ENCODE data around the gene GPR148. TPM values are rescaled to one million over a fixed set of nuclear protein-coding genes. Genes with fewer than 3 reads are reported as not detected.

GPR148 gene
- total and polyA plus RNA-seq, 4 donors = not detected

DNA sequence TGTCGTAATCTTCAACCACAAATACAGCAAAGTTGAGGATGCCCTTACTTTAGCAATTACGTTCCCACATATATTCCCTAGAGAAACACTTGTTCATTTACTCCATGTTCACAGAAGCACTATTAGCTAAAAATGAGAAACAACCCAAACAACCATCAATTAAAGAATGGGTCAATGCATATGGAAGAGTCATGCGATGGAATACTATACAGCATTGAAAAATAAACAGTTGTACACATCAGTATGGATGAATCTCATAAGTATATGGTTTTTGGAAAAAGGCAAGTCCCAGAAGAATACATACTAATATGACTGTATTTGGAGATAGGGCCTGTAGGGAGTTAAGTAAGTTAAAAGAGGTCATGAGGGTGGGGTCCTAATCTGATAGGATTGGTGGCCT, 6.3 kb downstream of the GPR148 start:
- DNase-seq (no peak), ATAC-seq (ENCODE audit: insufficient read depth, low FRiP score) (no peak)
- Histone ChIP-seq H3K4me1 (ENCODE audit: control insufficient read depth in 5 of 5, insufficient read depth in 5 of 5, low read length in 5 of 5) (no peaks in the 10 kb centered on the region), H3K27me3 (ENCODE audit: control insufficient read depth in 3 of 3, insufficient read depth in 3 of 3, low read length in 2 of 3) (no peaks in the 10 kb centered on the region), H3K9ac (ENCODE audit: insufficient read depth in 1 of 2, low read length in 2 of 2) (no peak overlapping the region), H3K4me3 (no peak overlapping the region), H3K36me3 (ENCODE audit: control insufficient read depth in 4 of 4, insufficient read depth in 4 of 4, low read length in 4 of 4) (no peaks in the 10 kb centered on the region), H3K9me3 (ENCODE audit: control insufficient read depth in 4 of 4, insufficient read depth in 3 of 4, low read length in 3 of 4) (peaks cover 0 to 5% (median under 1%) of the 10 kb centered on the region in 4 donors), H3K27ac (ENCODE audit: low read depth in 1 of 2, low read length in 1 of 2) (no peak overlapping the region)
- no peak for TF ChIP-seq CTCF (IDR thresholded peaks at IDR 0.05; ENCODE audit: control extremely low read depth, extremely low read depth)
- 92 to 98% methylated on average over 3 of the region's 3 CpGs for WGBS, 2 donors

DNA sequence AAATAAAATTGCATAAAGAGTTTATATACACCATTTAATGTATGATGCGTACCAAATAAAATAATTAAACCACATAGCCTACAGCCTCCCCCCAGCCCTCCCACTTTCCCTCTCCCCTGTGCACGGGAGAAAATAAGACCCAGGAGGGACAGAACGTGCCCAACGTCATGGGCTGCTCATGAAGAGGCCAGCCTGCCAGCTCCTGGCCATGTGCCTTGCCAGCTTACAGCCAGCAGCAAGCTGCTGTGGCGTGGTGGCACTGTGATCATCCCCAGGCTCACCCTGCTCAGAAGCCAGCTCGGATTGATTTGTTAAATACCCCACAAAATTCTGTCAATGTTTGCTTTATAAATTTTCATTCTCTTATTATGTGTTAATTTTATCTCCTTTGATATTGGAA, 7.6 kb downstream of the GPR148 start:
- Histone ChIP-seq H3K9me3 (ENCODE audit: control insufficient read depth in 4 of 4, insufficient read depth in 3 of 4, low read length in 3 of 4) (peaks cover 0 to 5% (median under 1%) of the 10 kb centered on the region in 4 donors), H3K4me3 (no peak overlapping the region), H3K36me3 (ENCODE audit: control insufficient read depth in 4 of 4, insufficient read depth in 4 of 4, low read length in 4 of 4) (no peaks in the 10 kb centered on the region), H3K9ac (ENCODE audit: insufficient read depth in 1 of 2, low read length in 2 of 2) (no peak overlapping the region), H3K27me3 (ENCODE audit: control insufficient read depth in 3 of 3, insufficient read depth in 3 of 3, low read length in 2 of 3) (no peaks in the 10 kb centered on the region), H3K27ac (ENCODE audit: low read depth in 1 of 2, low read length in 1 of 2) (no peak overlapping the region), H3K4me1 (ENCODE audit: control insufficient read depth in 5 of 5, insufficient read depth in 5 of 5, low read length in 5 of 5) (no peaks in the 10 kb centered on the region)
- DNase-seq (no peak), ATAC-seq (ENCODE audit: insufficient read depth, low FRiP score) (no peak)
- TF ChIP-seq CTCF (IDR thresholded peaks at IDR 0.05; ENCODE audit: control extremely low read depth, extremely low read depth) = no peak
- 82 to 84% methylated on average over 6 of the region's 6 CpGs for WGBS, 2 donors

DNA sequence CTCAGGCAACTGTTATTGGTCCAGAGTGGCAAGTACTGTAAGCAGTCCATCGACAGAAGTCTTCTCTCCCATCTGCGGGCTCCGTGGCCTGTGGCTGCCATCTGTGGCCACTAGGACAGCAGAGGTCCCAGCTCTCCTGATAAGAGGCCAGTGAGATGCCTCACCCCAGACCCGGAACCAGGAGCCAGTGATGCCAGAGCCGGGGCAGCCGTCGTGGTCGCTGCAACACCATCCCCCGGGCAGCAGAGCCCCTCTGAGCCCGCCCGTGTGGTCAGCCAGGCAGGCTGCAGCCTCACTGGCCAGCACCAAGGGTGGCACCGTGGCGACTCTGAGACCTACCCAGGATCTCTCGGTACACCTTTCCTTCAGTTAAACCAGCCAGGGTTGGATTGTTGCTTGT, 8.7 kb downstream of the GPR148 start:
- Histone ChIP-seq H3K27ac (ENCODE audit: low read depth in 1 of 2, low read length in 1 of 2) (no peak overlapping the region), H3K36me3 (ENCODE audit: control insufficient read depth in 4 of 4, insufficient read depth in 4 of 4, low read length in 4 of 4) (no peaks in the 10 kb centered on the region), H3K9me3 (ENCODE audit: control insufficient read depth in 4 of 4, insufficient read depth in 3 of 4, low read length in 3 of 4) (peaks cover 0 to 5% (median under 1%) of the 10 kb centered on the region in 4 donors), H3K27me3 (ENCODE audit: control insufficient read depth in 3 of 3, insufficient read depth in 3 of 3, low read length in 2 of 3) (no peaks in the 10 kb centered on the region), H3K4me3 (no peak overlapping the region), H3K4me1 (ENCODE audit: control insufficient read depth in 5 of 5, insufficient read depth in 5 of 5, low read length in 5 of 5) (no peaks in the 10 kb centered on the region), H3K9ac (ENCODE audit: insufficient read depth in 1 of 2, low read length in 2 of 2) (no peak overlapping the region)
- DNase-seq = no peak
- 89 to 90% methylated on average over 14 of the region's 14 CpGs for WGBS, 2 donors
- no peak for ATAC-seq (ENCODE audit: insufficient read depth, low FRiP score)
- TF ChIP-seq CTCF (IDR thresholded peaks at IDR 0.05; ENCODE audit: control extremely low read depth, extremely low read depth) = no peak

DNA sequence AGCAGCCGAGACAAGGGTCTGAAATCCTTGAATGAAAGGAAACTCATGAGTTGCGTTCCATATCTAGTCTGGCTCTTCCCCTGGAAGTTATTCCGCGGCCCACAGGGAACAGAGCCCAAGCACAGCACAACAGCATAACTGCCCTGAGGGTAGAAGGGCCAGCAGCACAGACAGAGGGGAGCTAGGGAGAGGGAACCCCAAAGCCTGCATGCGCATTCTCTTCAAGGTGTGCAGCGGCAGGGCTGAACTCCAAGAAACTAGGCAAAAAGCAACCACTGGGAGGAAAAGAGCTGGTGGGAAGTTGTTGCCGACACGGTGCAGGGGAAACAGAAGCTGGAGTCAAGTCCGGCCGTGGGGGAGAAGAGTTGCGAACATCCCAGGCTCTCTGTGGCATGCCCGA, 11.8 kb downstream of the GPR148 start:
- Histone ChIP-seq H3K4me1 (ENCODE audit: control insufficient read depth in 5 of 5, insufficient read depth in 5 of 5, low read length in 5 of 5) (no peaks in the 10 kb centered on the region), H3K9me3 (ENCODE audit: control insufficient read depth in 4 of 4, insufficient read depth in 3 of 4, low read length in 3 of 4) (peaks cover 0 to 10% (median 0%) of the 10 kb centered on the region in 4 donors), H3K9ac (ENCODE audit: insufficient read depth in 1 of 2, low read length in 2 of 2) (no peak overlapping the region), H3K4me3 (no peak overlapping the region), H3K27me3 (ENCODE audit: control insufficient read depth in 3 of 3, insufficient read depth in 3 of 3, low read length in 2 of 3) (peaks cover 0 to 6% (median 0%) of the 10 kb centered on the region in 3 donors), H3K36me3 (ENCODE audit: control insufficient read depth in 4 of 4, insufficient read depth in 4 of 4, low read length in 4 of 4) (no peaks in the 10 kb centered on the region), H3K27ac (ENCODE audit: low read depth in 1 of 2, low read length in 1 of 2) (no peak overlapping the region)
- ATAC-seq (ENCODE audit: insufficient read depth, low FRiP score) (no peak), DNase-seq (no peak)
- TF ChIP-seq CTCF (IDR thresholded peaks at IDR 0.05; ENCODE audit: control extremely low read depth, extremely low read depth) = no peak
- WGBS, 2 donors = 72 to 75% methylated on average over 12 of the region's 12 CpGs
